ENCODE data around the gene FARP1. TPM values are rescaled to one million over a fixed set of nuclear protein-coding genes. Genes with fewer than 3 reads are reported as not detected.
A peak's percentile ranks its signal among the peaks of the same experiment; 100 is the strongest.

FARP1 gene
- total RNA-seq, 1 experiment from 2014 or later: 96.6 TPM

GRCh38 chr13:98213354-98213753 lies 70.5 kb downstream of the FARP1 start:
- H3K27ac Mint-ChIP-seq: peak overlapping the region; percentile 60; the same call in 1 of the 2 replicates
- no peaks in the 10 kb centered on the region for H3K27me3 Mint-ChIP-seq (ENCODE audit: low read depth)
- peaks cover 33% of the 10 kb centered on the region for H3K36me3 Mint-ChIP-seq
- peaks cover 18% of the 10 kb centered on the region for H3K9me3 Mint-ChIP-seq
- no peak overlapping the region for H3K4me3 Mint-ChIP-seq
- no peak for TF ChIP-seq ZBTB21 (CRISPR knock-in tag; IDR thresholded peaks at IDR 0.05; ENCODE audit: borderline replicate concordance)
- no peak for TF ChIP-seq SP1 (CRISPR knock-in tag; conservative IDR thresholded peaks at IDR 0.05)
- TF ChIP-seq, protein P1, sequence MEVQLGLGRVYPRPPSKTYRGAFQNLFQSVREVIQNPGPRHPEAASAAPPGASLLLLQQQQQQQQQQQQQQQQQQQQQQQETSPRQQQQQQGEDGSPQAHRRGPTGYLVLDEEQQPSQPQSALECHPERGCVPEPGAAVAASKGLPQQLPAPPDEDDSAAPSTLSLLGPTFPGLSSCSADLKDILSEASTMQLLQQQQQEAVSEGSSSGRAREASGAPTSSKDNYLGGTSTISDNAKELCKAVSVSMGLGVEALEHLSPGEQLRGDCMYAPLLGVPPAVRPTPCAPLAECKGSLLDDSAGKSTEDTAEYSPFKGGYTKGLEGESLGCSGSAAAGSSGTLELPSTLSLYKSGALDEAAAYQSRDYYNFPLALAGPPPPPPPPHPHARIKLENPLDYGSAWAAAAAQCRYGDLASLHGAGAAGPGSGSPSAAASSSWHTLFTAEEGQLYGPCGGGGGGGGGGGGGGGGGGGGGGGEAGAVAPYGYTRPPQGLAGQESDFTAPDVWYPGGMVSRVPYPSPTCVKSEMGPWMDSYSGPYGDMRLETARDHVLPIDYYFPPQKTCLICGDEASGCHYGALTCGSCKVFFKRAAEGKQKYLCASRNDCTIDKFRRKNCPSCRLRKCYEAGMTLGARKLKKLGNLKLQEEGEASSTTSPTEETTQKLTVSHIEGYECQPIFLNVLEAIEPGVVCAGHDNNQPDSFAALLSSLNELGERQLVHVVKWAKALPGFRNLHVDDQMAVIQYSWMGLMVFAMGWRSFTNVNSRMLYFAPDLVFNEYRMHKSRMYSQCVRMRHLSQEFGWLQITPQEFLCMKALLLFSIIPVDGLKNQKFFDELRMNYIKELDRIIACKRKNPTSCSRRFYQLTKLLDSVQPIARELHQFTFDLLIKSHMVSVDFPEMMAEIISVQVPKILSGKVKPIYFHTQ (CRISPR knock-in tag; IDR thresholded peaks at IDR 0.05): no peak
- TF ChIP-seq, protein P2, sequence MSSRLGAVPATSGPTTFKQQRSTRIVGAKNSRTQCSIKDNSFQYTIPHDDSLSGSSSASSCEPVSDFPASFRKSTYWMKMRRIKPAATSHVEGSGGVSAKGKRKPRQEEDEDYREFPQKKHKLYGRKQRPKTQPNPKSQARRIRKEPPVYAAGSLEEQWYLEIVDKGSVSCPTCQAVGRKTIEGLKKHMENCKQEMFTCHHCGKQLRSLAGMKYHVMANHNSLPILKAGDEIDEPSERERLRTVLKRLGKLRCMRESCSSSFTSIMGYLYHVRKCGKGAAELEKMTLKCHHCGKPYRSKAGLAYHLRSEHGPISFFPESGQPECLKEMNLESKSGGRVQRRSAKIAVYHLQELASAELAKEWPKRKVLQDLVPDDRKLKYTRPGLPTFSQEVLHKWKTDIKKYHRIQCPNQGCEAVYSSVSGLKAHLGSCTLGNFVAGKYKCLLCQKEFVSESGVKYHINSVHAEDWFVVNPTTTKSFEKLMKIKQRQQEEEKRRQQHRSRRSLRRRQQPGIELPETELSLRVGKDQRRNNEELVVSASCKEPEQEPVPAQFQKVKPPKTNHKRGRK (CRISPR knock-in tag; IDR thresholded peaks at IDR 0.05; ENCODE audit: borderline replicate concordance): no peak
- TF ChIP-seq NFE2L1 (CRISPR knock-in tag; IDR thresholded peaks at IDR 0.05): no peak
- no peak for TF ChIP-seq ZNF263 (CRISPR knock-in tag; IDR thresholded peaks at IDR 0.05; ENCODE audit: low read depth)
- no peak for TF ChIP-seq USF1 (CRISPR knock-in tag; IDR thresholded peaks at IDR 0.05)
- no peak for TF ChIP-seq NR3C1 (CRISPR knock-in tag; conservative IDR thresholded peaks at IDR 0.05; ENCODE audit: low read depth)
- TF ChIP-seq IRF2 (CRISPR knock-in tag; IDR thresholded peaks at IDR 0.05; ENCODE audit: borderline replicate concordance, low read depth): no peak
- no peak for TF ChIP-seq RORB (CRISPR knock-in tag; IDR thresholded peaks at IDR 0.05)
- TF ChIP-seq ZMAT4 (CRISPR knock-in tag; IDR thresholded peaks at IDR 0.05): no peak
- ChIA-PET POLR2A (no interaction called here), CTCF (no interaction called here)
- DNase-seq (ENCODE audit: low spot score) (no peak), ATAC-seq (no peak)
- H3K4me1 Mint-ChIP-seq: peaks cover 44% of the 10 kb centered on the region

GRCh38 chr13:98214008-98214643 lies 71.2 kb downstream of the FARP1 start:
- CTCF ChIA-PET: no interaction called here

More at GRCh38 chr13:98214008-98214643, 71.2 kb downstream of the FARP1 start:
- H3K27ac Mint-ChIP-seq: peak overlapping the region; percentile 71
- POLR2A ChIA-PET: no interaction called here
- H3K36me3 Mint-ChIP-seq: peaks cover 29% of the 10 kb centered on the region
- H3K9me3 Mint-ChIP-seq: peaks cover 18% of the 10 kb centered on the region
- no peak overlapping the region for H3K4me3 Mint-ChIP-seq
- DNase-seq (ENCODE audit: low spot score) (peak; percentile 16), ATAC-seq (peak; percentile 39)
- TF ChIP-seq HMGA2 (CRISPR knock-in tag; IDR thresholded peaks at IDR 0.05) (no peak), NFATC4 (CRISPR knock-in tag; IDR thresholded peaks at IDR 0.05) (no peak), MYBL2 (CRISPR knock-in tag; IDR thresholded peaks at IDR 0.05) (no peak), FOXJ3 (CRISPR knock-in tag; IDR thresholded peaks at IDR 0.05; ENCODE audit: borderline replicate concordance) (no peak), GRHL2 (CRISPR knock-in tag; IDR thresholded peaks at IDR 0.05; ENCODE audit: insufficient replicate concordance, severe bottlenecking) (no peak), USF1 (CRISPR knock-in tag; IDR thresholded peaks at IDR 0.05) (no peak), ELF4 (CRISPR knock-in tag; IDR thresholded peaks at IDR 0.05; ENCODE audit: low read depth) (no peak), KAT7 (CRISPR knock-in tag; IDR thresholded peaks at IDR 0.05; ENCODE audit: borderline replicate concordance) (no peak)
- TF ChIP-seq, protein P3, sequence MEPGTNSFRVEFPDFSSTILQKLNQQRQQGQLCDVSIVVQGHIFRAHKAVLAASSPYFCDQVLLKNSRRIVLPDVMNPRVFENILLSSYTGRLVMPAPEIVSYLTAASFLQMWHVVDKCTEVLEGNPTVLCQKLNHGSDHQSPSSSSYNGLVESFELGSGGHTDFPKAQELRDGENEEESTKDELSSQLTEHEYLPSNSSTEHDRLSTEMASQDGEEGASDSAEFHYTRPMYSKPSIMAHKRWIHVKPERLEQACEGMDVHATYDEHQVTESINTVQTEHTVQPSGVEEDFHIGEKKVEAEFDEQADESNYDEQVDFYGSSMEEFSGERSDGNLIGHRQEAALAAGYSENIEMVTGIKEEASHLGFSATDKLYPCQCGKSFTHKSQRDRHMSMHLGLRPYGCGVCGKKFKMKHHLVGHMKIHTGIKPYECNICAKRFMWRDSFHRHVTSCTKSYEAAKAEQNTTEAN (CRISPR knock-in tag; IDR thresholded peaks at IDR 0.05): no peak
- TF ChIP-seq, protein P4, sequence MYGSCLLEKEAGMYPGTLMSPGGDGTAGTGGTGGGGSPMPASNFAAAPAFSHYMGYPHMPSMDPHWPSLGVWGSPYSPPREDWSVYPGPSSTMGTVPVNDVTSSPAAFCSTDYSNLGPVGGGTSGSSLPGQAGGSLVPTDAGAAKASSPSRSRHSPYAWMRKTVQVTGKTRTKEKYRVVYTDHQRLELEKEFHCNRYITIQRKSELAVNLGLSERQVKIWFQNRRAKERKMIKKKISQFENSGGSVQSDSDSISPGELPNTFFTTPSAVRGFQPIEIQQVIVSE (CRISPR knock-in tag; IDR thresholded peaks at IDR 0.05; ENCODE audit: borderline replicate concordance): no peak
- TF ChIP-seq, protein P1 (CRISPR knock-in tag; IDR thresholded peaks at IDR 0.05): no peak
- TF ChIP-seq, protein P5, sequence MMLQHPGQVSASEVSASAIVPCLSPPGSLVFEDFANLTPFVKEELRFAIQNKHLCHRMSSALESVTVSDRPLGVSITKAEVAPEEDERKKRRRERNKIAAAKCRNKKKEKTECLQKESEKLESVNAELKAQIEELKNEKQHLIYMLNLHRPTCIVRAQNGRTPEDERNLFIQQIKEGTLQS (CRISPR knock-in tag; conservative IDR thresholded peaks at IDR 0.05): no peak
- TF ChIP-seq, protein P6, sequence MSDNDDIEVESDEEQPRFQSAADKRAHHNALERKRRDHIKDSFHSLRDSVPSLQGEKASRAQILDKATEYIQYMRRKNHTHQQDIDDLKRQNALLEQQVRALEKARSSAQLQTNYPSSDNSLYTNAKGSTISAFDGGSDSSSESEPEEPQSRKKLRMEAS (CRISPR knock-in tag; IDR thresholded peaks at IDR 0.05): no peak
- peaks cover 44% of the 10 kb centered on the region for H3K4me1 Mint-ChIP-seq
- H3K27me3 Mint-ChIP-seq (ENCODE audit: low read depth): no peaks in the 10 kb centered on the region

Data from WTC11 (cell line).